OCI-LY3 (cell line): Measurements from ENCODE around the gene GP2.

Experiments used
- EZH2phosphoT487 ChIP-seq: fragments of 200-600 bp; shearing (Covaris generic); IDR thresholded peaks from 2 replicates; pipeline ENCODE4 v1.6.1; 2018; ENCODE audit warnings: antibody characterized with exemption, mixed run types, low read depth
- TF ChIP-seq, protein P1 (sequence below): fragments of 200-600, 300-600 bp; sonication (generic); IDR thresholded peaks from 2 replicates; pipeline ENCODE4 v1.5.1; 2014; ENCODE audit warnings: antibody characterized with exemption, low read length, low read depth

DNA sequence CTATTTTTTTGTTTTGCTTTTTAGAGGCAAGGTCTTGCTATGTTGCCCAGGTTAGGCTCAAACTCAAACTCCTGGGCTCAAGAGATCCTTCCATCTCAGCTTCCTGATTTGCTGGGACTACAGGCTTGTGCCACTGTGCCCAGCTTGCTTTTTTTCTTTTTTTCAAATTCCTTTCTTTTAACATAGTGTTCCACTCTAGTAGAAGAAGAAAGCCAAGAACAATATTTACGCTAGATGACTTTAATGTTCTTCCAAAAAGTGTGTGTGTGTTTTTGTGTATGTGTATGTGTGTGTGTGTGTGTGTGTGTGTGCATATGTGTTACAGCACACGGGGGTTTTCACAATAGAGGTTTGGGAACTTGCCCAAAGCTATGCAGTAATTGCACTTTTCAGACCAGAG lies 35.9 kb upstream of the GP2 start:
- TF ChIP-seq, protein P1, sequence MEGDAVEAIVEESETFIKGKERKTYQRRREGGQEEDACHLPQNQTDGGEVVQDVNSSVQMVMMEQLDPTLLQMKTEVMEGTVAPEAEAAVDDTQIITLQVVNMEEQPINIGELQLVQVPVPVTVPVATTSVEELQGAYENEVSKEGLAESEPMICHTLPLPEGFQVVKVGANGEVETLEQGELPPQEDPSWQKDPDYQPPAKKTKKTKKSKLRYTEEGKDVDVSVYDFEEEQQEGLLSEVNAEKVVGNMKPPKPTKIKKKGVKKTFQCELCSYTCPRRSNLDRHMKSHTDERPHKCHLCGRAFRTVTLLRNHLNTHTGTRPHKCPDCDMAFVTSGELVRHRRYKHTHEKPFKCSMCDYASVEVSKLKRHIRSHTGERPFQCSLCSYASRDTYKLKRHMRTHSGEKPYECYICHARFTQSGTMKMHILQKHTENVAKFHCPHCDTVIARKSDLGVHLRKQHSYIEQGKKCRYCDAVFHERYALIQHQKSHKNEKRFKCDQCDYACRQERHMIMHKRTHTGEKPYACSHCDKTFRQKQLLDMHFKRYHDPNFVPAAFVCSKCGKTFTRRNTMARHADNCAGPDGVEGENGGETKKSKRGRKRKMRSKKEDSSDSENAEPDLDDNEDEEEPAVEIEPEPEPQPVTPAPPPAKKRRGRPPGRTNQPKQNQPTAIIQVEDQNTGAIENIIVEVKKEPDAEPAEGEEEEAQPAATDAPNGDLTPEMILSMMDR, result no peak
- no peak for TF ChIP-seq EZH2phosphoT487
